Psoas muscle (tissue), 8 donors: ENCODE results near the gene PRKCA. TPM values are rescaled to one million over a fixed set of nuclear protein-coding genes. Genes with fewer than 3 reads are reported as not detected.
"Not testable (repeated sequence)": the region's sequence is repeated elsewhere in the genome, so short reads cannot be mapped to it uniquely, and the experiment has no call there.

ENCODE experiments used
- ATAC-seq, 4 donors: fragments of 200-7000 bp; cut with Tn5 transposase; one replicate each; pipeline ENCODE4 v1.9.1; 2020; ENCODE audit warnings: moderate library complexity in 3 of 4, mild to moderate bottlenecking in 2 of 4
- DNase-seq, 2 donors: peaks; one replicate each; pipeline ENCODE4 v3.0.0-alpha.2; 2020
- H3K27ac ChIP-seq: fragments of 200-600 bp; one replicate; pipeline ENCODE4 v1.8.0; 2022
- H3K27me3 ChIP-seq, 3 donors: fragments of 200-600 bp in 1 of 3; one replicate each; pipeline versions ENCODE4 v1.6.1 to v1.8.0; 2013 to 2022; ENCODE audit warnings: low read length in 2 of 3, mild to moderate bottlenecking in 2 of 3, moderate library complexity in 1 of 3; ENCODE audit not compliant: insufficient read depth in 3 of 3
- H3K36me3 ChIP-seq, 2 donors: fragments of 200-600 bp in 1 of 2; one replicate each; pipeline versions ENCODE4 v1.6.1 to v1.8.0; 2013 to 2022; ENCODE audit warnings: low read depth in 1 of 2, mild to moderate bottlenecking in 1 of 2, moderate library complexity in 1 of 2; ENCODE audit not compliant: insufficient read depth in 1 of 2
- H3K4me1 ChIP-seq: fragments of 200-600 bp; one replicate; pipeline ENCODE4 v1.8.0; 2022
- H3K4me3 ChIP-seq: fragments of 200-600 bp; one replicate; pipeline ENCODE4 v1.8.0; 2022; ENCODE audit warnings: mild to moderate bottlenecking
- H3K9me3 ChIP-seq: fragments of 200-600 bp; one replicate; pipeline ENCODE4 v1.8.0; 2022
- WGBS, 3 donors: extraction: QIAGEN DNeasy Blood & Tissue Kit; methylation state at CpG; one replicate each; pipeline versions ENCODE4 v1.1.6 to v1.1.7; 2013; 5-methylcytosine and 5-hydroxymethylcytosine counted together
- intact Hi-C, 2 donors: fragments of 100-400 bp; cut with DNase I; formaldehyde crosslinking; loops; one replicate each; pipeline versions ENCODE4 v1.11.0 to v1.14.2; 2022
- polyA plus RNA-seq, 3 donors: library from polyadenylated mRNA; stranded (reverse); fragments of 200-250 nt; gene quantifications; one replicate each; pipeline ENCODE4 v1.2.3, GENCODE V29; 2013
- total RNA-seq, 4 donors: library from RNA; stranded (reverse); fragmentation: NEBNext Ultra II Directional in 2 of 4; extraction: Animal tissue kit (Norgen Biotek cat#: 25700) in 2 of 4; gene quantifications; one replicate each; pipeline versions ENCODE4 v1.2.1 to v1.2.4, GENCODE V29; 2021 to 2023
- TF ChIP-seq, protein P1 (sequence below): fragments of 200-600 bp; IDR thresholded peaks from one replicate; pipeline ENCODE4 v1.8.0; 2022; ENCODE audit warnings: antibody characterized with exemption
- donor health status: healthy with polysubstance abuse.
- donor health status: DM: no; HTN: no; CAD: no; lungs with moderate emphysema.
- donor health status: Bipolar disorder and iron deficiency.
- donor health status: healthy.
- donor health status: DM: yes; HTN: yes; CAD: no.
- donor health status: DM: no; HTN: no; CAD: no.
- donor health status: DM: no; HTN: no; CAD: no.
- donor health status: DM: yes; HTN: yes; CAD: no.

Gene PRKCA
- total and polyA plus RNA-seq, 7 donors = 0.35 to 15.5 (median 8.2) TPM

DNA sequence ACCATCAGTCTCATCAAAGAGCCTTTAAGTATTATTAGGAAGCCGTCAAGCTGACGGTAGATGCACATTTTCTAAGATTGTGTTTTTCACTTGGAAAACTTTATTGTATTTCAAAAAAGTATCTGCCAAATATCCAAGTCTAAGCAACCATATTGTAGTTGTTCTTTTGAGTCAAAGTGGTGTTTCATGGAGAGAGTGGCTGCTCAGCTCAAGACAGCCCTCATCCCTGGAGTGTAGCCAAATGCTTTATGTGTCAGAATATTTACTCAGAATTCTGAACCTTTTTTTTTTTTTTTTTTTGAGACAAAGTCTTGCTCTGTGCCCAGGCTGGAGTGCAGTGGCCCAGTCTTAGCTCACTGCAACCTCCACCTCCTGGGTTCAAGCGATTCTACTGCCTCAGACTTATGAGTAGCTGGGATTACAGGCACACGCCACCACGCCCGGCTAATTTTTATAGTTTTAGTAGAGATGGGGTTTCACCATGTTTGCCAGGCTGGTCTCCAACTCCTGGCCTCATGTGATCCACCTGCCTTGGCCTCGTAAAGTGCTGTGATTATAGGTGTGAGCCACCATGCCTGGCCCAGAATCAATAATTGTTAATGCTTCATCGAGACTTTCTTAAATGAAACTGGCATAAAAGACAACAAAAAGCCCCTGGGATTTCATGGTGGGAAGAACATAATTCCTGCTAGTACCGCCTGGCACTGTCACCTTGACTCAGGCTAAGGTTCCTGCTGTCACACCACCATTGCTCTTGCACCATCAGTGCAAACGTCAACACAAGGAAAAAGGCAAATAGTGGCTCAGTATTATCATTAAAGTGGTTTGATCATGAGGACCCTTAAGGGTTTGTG is 45.5 kb downstream of the PRKCA start:
- ATAC-seq = no peak
- 67 to 79% (median 74%) methylated on average over 10 of the region's 10 CpGs for WGBS, 3 donors
- Histone ChIP-seq H3K27ac (no peak overlapping the region), H3K27me3 (no peaks in the 10 kb centered on the region), H3K4me1 (peaks cover 14% of the 10 kb centered on the region), H3K9me3 (no peaks in the 10 kb centered on the region), H3K4me3 (no peak overlapping the region), H3K36me3 (no peaks in the 10 kb centered on the region)
- no peak for DNase-seq
- TF ChIP-seq, protein P1, sequence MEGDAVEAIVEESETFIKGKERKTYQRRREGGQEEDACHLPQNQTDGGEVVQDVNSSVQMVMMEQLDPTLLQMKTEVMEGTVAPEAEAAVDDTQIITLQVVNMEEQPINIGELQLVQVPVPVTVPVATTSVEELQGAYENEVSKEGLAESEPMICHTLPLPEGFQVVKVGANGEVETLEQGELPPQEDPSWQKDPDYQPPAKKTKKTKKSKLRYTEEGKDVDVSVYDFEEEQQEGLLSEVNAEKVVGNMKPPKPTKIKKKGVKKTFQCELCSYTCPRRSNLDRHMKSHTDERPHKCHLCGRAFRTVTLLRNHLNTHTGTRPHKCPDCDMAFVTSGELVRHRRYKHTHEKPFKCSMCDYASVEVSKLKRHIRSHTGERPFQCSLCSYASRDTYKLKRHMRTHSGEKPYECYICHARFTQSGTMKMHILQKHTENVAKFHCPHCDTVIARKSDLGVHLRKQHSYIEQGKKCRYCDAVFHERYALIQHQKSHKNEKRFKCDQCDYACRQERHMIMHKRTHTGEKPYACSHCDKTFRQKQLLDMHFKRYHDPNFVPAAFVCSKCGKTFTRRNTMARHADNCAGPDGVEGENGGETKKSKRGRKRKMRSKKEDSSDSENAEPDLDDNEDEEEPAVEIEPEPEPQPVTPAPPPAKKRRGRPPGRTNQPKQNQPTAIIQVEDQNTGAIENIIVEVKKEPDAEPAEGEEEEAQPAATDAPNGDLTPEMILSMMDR = no peak
- intact Hi-C loops = loop anchor here in 1 of 2 donors (2.0 to 10.0 kb wide), 2 partner anchors 45 to 327 kb away; partner anchors contain the start of gene PRKCA

DNA sequence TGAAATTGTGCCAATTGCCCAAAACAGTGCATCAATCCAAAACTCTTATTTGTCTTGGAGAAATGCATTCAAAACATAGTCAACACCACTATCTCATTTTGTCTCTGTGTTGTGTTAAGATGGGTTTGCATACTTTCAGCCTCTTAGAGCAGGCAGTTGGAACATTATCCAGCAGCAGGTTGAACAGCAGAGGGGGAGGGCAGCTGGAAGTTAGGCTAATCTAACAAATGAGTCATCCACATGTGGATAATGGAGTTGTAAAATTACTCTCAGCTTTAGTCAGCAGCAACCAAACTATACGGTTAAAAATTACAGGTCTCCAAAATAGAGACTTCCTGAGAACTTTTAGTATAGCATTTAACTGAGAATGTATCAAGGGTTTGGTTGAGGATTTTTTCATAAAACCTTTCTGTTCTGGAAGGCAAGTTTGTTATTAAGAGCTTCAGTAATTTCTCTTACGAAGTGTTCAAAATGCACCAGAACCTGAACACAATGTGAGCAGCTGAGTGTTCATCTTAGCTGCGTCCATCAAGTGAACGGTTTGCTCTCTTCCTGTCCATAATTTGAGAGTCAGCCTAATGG is 46.3 kb downstream of the PRKCA start:
- peak in 3 of 4 donors; percentile 85 to 90 (median 87) for ATAC-seq
- peak overlapping the region; percentile 71 for H3K27ac ChIP-seq
- no peaks in the 10 kb centered on the region for H3K27me3 ChIP-seq
- H3K9me3 ChIP-seq = no peaks in the 10 kb centered on the region
- TF ChIP-seq, protein P1 = no peak
- 44 to 55% (median 48%) methylated on average over 4 of the region's 4 CpGs for WGBS, 3 donors
- no peak overlapping the region for H3K4me3 ChIP-seq
- H3K4me1 ChIP-seq = peaks cover 14% of the 10 kb centered on the region
- intact Hi-C loops = loop anchor here in 1 of 2 donors (2.0 to 10.0 kb wide), 2 partner anchors 46 to 326 kb away; partner anchors contain the start of gene PRKCA
- DNase-seq = no peak
- H3K36me3 ChIP-seq = no peaks in the 10 kb centered on the region

DNA sequence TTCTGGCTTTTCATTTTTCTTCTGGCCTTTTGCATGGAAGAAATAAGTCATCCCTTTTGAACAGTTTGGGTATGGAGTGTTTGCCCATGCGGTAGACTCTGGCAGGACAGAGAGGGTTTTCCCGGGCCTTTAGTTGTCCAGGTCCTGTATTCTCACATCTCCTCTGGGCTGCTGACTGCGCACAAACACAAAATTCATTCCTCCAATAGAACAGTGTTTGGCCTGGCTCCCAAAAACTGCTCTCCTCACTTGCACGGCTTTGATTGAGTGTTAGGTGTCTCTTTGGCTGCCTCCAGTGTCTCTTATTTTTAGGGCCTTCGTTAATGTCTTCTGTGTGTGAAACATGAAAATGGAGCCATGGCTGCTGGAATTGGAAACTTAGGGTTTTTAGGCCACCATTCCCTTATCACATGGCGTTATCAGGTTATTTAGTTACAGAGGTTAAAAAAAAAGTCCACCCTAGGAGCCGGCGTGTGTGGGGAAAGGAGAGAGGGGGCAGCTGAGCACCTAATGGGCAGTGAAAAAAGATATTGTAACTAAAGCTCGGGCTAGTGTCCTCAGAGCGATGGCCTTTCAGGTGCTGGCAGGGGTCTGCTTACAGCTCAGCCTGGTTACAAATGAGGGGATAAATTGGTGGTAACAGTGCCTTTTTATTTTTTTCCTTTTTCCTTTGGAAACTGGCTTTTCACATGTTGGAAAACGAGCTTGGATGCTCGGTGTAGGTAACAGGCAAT is 47.3 kb downstream of the PRKCA start:
- no peaks in the 10 kb centered on the region for H3K27me3 ChIP-seq
- TF ChIP-seq, protein P1 = no peak
- H3K36me3 ChIP-seq = no peaks in the 10 kb centered on the region
- H3K4me3 ChIP-seq = peak overlapping the region; percentile 23
- DNase-seq (peak in 1 of 2 donors; percentile 54), ATAC-seq (peak; percentile 35 to 91 (median 86))
- peak overlapping the region; percentile 71 for H3K27ac ChIP-seq
- 30 to 52% (median 39%) methylated on average over 12 of the region's 12 CpGs for WGBS, 3 donors
- no peaks in the 10 kb centered on the region for H3K9me3 ChIP-seq
- intact Hi-C loops = loop anchor here in 1 of 2 donors (2.0 to 10.0 kb wide), 2 partner anchors 47 to 325 kb away; partner anchors contain the start of gene PRKCA
- H3K4me1 ChIP-seq = peaks cover 14% of the 10 kb centered on the region

DNA sequence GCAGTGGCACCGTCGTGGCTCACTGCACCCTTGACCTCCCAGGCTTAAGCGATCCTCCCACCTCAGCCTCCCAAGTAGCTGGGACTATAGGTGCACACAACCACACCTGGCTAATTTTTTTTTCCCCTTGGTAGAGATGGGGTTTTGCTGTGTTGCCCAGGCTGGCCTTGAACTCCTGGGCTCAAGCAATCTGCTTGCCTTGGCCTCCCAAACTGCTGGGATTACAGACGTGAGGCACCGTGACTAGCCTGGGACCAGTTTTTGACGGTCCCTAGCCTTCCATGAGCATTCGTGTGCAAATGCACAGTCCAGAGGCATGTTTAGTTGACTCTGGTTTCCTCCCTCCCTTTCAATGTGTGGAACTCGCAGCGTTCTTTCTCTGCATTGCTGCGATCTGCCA is 48.2 kb downstream of the PRKCA start:
- H3K27ac ChIP-seq, H3K27me3 ChIP-seq, DNase-seq, intact Hi-C loops, H3K36me3 ChIP-seq, ATAC-seq, H3K9me3 ChIP-seq, H3K4me3 ChIP-seq: not testable (repeated sequence)
- 64 to 96% (median 74%) methylated on average over 10 of the region's 10 CpGs for WGBS, 3 donors
- H3K4me1 ChIP-seq = peaks cover 14% of the 10 kb centered on the region
